Measurements from ENCODE around the gene SLC6A13. TPM values are rescaled to one million over a fixed set of nuclear protein-coding genes. Genes with fewer than 3 reads are reported as not detected.

SLC6A13 gene
- total RNA-seq, 1 donor from 2014 or later = not detected

- no peak overlapping the region for H3K4me3 ChIP-seq
- H3K27me3 ChIP-seq = no peaks in the 10 kb centered on the region
- no peak for DNase-seq (ENCODE audit: low spot score in 2 of 2)
- no peak for TF ChIP-seq CTCF (IDR thresholded peaks at IDR 0.05)
- no peaks in the 10 kb centered on the region for H3K9me3 ChIP-seq
- no peak overlapping the region for H3K27ac ChIP-seq
- intact Hi-C loops (cut with DNase I) = no loop called here
- H3K4me1 ChIP-seq = no peaks in the 10 kb centered on the region
- no peaks in the 10 kb centered on the region for H3K36me3 ChIP-seq
Measured at GRCh38 chr12:209851-210250, 52.8 kb downstream of the SLC6A13 start.

- Histone ChIP-seq H3K27ac (no peak overlapping the region), H3K27me3 (no peaks in the 10 kb centered on the region), H3K4me3 (no peak overlapping the region), H3K4me1 (no peaks in the 10 kb centered on the region), H3K36me3 (no peaks in the 10 kb centered on the region), H3K9me3 (no peaks in the 10 kb centered on the region)
- no peak for TF ChIP-seq CTCF (IDR thresholded peaks at IDR 0.05)
- no peak for DNase-seq (ENCODE audit: low spot score in 2 of 2)
- intact Hi-C loops (cut with DNase I) = no loop called here
Measured at GRCh38 chr12:209246-209645, 53.4 kb downstream of the SLC6A13 start.

GRCh38 chr12:208813-209212 lies 53.8 kb downstream of the SLC6A13 start:
- no peaks in the 10 kb centered on the region for H3K9me3 ChIP-seq
- no peak for DNase-seq (ENCODE audit: low spot score in 2 of 2)
- H3K27ac ChIP-seq = no peak overlapping the region
- no peak overlapping the region for H3K4me3 ChIP-seq
- H3K4me1 ChIP-seq = no peaks in the 10 kb centered on the region
- TF ChIP-seq CTCF (IDR thresholded peaks at IDR 0.05) = no peak
- H3K27me3 ChIP-seq = no peaks in the 10 kb centered on the region
- intact Hi-C loops (cut with DNase I) = no loop called here
- H3K36me3 ChIP-seq = no peaks in the 10 kb centered on the region

GRCh38 chr12:207804-208203 lies 54.8 kb downstream of the SLC6A13 start:
- Histone ChIP-seq H3K4me1 (peaks cover 0 to 3% of the 10 kb centered on the region in 2 donors), H3K36me3 (no peaks in the 10 kb centered on the region), H3K4me3 (no peak overlapping the region), H3K27me3 (no peaks in the 10 kb centered on the region), H3K9me3 (no peaks in the 10 kb centered on the region), H3K27ac (no peak overlapping the region)
- intact Hi-C loops (cut with DNase I) = no loop called here
- no peak for DNase-seq (ENCODE audit: low spot score in 2 of 2)
- TF ChIP-seq CTCF (IDR thresholded peaks at IDR 0.05) = no peak

GRCh38 chr12:206746-207440 lies 55.7 kb downstream of the SLC6A13 start:
- H3K27me3 ChIP-seq = no peaks in the 10 kb centered on the region
- no peak overlapping the region for H3K27ac ChIP-seq
- no peak for TF ChIP-seq CTCF (IDR thresholded peaks at IDR 0.05)
- no peaks in the 10 kb centered on the region for H3K9me3 ChIP-seq
- H3K36me3 ChIP-seq = no peaks in the 10 kb centered on the region
- H3K4me3 ChIP-seq = no peak overlapping the region
- no peak for DNase-seq (ENCODE audit: low spot score in 2 of 2)
- intact Hi-C loops (cut with DNase I) = no loop called here
- H3K4me1 ChIP-seq = peaks cover 0 to 3% of the 10 kb centered on the region in 2 donors

GRCh38 chr12:205026-205425 lies 57.6 kb downstream of the SLC6A13 start:
- Histone ChIP-seq H3K4me3 (no peak overlapping the region), H3K27ac (no peak overlapping the region), H3K36me3 (no peaks in the 10 kb centered on the region), H3K9me3 (no peaks in the 10 kb centered on the region), H3K4me1 (peaks cover 0 to 3% of the 10 kb centered on the region in 2 donors), H3K27me3 (no peaks in the 10 kb centered on the region)
- intact Hi-C loops (cut with DNase I) = no loop called here
- no peak for DNase-seq (ENCODE audit: low spot score in 2 of 2)
- no peak for TF ChIP-seq CTCF (IDR thresholded peaks at IDR 0.05)
